A172 (cell line): ENCODE measurements around the gene NPY5R. TPM values are rescaled to one million over a fixed set of nuclear protein-coding genes. Genes with fewer than 3 reads are reported as not detected.

Source experiments
- DNase-seq: peaks from one replicate; pipeline ENCODE4 v3.0.0-alpha.2; 2015; ENCODE audit warnings: low spot score
- total RNA-seq: library from RNA; depleted of rRNA; stranded (reverse); fragments of >200 nt; shearing (Covaris generic); gene quantifications from 2 replicates; pipeline ENCODE4 v1.2.3, GENCODE V29; 2014; rRNA removed

The NPY5R gene
- total RNA-seq: not detected in 2 replicates

DNA sequence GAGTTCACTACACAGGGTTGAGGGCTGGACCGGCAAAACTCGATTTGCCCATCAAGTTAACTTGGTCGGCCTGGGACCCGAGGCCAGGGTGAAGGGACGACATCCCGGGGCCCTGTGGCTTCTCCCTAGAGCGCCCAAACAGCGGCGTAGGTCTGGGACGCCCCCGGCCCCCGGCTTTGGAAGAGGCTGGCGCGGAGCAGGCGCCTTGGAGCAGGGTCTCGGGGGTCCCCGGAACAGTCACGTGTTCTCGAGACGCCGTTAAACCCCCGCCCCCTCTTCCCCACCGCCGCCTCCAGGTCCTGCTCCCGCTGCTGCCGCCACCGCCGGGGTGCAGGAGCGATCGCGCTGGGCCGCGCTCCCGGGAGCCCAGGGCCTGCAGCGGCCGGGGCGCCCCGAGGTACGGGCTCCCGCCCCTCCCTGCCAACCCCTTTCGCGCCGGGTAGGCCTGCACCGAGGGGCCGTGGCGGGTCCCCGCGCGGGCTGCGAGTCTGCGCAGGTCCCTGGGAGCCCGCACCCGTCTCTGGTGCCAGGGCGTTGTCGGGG is at the start of gene NPY5R:
NPY5R (plus strand) TSS at position 289 of the 543 bp plus-strand sequence. CDS start 6,382 bp downstream, outside the sequence.
- no peak for DNase-seq

DNA sequence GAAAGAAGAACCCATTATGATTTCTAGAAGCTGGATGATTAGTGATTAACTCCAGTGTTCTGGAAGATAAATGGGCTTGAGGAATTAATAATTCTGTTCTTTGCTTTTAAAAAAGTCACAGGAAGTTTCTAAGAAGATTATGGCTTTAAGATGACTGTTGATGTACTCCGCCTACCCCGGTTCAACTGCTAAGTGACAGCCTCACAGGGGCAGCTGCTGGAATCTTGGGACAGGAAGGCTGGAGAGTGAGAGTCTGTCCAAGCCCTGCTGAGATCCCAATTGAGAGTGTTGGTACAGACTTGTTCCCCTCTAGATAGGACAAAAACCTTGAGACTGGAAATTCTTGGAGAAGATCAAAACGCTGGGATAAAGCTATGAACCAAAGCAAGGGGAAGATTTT is 48.6 kb upstream of the NPY5R start:
- no peak for DNase-seq

DNA sequence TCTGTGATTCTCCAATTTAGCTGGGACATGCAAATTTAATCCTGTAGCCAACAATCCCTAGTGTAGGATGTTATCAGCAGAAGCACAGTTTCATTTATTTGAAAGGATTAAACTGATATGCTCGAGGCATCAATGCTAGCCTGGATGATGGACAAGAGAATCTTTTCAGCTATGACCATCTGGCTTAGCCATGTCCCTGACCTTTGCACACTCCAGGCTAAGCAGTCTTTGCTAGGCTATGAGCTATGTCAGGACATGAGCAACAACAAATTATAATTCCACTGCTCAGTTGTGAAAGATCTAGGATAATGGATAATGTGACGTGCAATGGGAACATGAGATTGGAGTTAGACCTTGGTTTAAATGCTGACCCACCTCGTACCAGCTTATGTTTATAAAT is 43.2 kb upstream of the NPY5R start:
- no peak for DNase-seq

DNA sequence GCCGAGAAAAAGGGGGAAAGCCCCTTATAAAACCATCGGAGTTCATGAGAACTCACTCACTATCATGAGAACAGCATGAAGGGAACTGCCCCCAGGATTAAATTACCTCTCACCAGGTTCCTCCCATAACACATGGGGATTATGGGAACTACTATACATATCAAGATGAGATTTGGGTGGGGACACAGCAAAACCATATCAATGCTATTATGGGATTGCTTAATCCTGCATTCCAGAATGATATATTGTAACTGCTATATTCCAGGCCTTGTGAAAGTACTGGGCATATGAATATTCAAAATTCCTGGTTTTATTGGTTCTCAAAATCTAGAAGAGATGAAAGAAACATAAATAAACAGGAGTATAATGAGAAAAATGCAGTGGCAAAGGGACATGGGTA is 40.6 kb upstream of the NPY5R start:
- no peak for DNase-seq

DNA sequence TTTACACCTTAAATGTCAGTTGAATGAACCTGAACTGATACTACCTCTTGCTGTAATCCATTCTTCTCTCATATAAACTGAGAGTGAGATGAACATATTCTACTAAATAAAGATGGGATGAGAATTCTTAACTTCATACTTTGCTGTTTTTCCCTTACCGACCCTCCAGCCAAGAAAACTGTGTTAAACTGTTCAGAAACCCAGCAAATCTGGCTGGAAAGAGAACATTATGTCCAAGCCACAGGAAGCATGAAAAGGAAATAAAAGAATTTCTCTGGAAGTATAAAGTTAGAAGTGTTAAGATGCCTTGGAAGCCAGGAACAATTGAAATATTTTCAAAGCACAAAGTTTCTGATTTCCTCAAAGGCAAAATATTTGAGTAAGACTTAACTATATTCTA is 34.2 kb upstream of the NPY5R start:
- DNase-seq: no peak

- DNase-seq: no peak
Observed at GRCh38 chr4:163317110-163317509, 26.6 kb upstream of the NPY5R start.

DNA sequence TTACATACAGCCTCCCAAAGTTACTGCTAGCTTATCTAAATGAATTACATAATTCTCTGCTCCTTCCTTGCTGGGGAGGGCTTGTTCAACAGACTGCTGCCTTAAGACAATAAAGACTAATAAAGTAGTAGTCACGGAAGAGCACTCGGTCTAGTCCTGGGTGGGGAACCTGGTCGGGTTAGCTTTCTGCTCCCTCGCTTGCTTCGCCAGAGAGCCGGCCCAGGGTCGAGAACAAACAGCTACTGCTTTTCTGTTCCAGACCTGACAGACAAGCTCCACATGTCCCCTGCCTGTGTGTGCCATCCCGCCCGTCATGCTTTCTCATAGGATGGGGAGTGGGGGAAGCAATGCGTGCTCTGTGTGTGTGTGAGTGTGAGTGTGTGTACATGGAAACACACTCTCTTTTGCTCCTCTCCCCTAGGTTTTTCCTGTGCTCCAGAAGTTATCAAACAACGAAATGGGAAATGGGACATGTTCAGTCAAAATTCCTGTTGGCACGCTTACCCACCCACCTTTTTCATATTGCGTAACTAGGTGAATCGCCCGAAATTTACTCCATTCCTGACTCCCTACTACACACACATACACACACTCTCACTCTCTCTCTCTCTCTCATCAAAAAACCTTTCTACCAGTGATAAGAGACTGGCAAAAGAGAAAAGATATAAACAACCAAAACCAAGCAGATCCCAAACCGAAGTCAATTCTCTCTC is 12.6 kb upstream of the NPY5R start:
- DNase-seq: no peak

DNA sequence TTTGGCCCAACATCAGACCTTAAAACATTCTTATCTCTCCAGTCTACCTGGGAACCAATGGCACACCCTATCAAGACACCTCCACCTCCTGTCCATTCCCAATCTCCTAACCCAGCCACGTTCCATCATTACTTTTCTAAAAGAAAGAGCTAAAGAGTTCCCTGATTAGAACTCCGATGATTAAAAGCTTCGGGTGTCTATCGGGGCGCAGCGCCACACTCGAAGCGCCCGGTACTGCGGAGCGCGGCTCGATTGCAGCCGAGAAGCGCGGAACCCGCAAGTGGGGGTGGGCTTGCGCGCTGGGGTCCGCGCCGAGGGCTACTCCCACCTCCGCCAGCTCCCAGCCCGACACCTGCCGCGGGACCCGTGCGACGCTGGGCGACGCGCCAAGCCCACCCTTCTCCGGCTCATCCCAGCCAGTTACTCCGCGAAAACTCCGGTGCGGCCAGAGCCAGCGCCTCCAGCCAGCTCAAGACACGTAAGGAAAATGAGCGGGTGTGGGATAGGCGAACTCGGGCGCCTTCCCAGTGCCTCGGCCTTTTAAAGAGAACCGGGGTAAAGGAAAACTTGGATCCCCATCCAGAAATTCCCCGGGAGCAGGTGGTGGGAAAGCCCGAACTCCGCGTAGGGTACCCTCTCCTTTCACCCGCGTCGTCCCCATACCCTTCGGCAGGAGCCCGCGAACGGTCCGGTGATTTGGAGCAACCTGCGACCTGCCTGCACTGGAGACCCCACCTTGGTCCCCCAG is 11.9 kb upstream of the NPY5R start:
- DNase-seq: no peak

GRCh38 chr4:163332526-163333406 is 10.9 kb upstream of the NPY5R start, which contains the start of gene NPY1R:
Gene NPY1R, minus strand, starts transcription at chr4:163332596. Its CDS starts 6,042 bp downstream, at chr4:163326554.
- DNase-seq: peak; percentile 72

DNA sequence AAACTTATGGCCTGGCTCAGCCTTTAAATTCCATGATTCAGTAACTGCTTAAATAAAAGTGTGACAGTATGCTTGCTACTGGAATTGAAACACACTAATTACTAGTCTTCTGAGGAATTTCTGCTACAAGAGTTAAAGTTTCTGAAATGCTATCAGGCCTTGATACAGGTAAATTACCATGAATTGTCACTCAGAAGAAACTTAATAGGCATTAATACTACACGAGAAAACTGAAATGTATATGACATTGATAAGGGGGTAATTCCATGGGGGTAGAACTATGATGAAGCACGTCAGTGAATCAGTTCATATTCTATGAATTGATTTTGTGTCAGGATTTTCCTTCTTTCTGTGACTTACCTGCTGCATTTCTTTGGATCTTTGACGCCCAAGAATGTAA is 8.3 kb upstream of the NPY5R start:
- no peak for DNase-seq

GRCh38 chr4:163344147-163345125 is 744 bp downstream of the NPY5R start:
- no peak for DNase-seq

GRCh38 chr4:163350672-163351071 is 7.0 kb downstream of the NPY5R start:
- DNase-seq: peak; percentile 37

- DNase-seq: no peak
Observed at GRCh38 chr4:163353054-163353453, 9.4 kb downstream of the NPY5R start.

GRCh38 chr4:163356104-163356503 is 12.4 kb downstream of the NPY5R start:
- DNase-seq: no peak

GRCh38 chr4:163367651-163368050 is 24.0 kb downstream of the NPY5R start:
- peak; percentile 15 for DNase-seq

DNA sequence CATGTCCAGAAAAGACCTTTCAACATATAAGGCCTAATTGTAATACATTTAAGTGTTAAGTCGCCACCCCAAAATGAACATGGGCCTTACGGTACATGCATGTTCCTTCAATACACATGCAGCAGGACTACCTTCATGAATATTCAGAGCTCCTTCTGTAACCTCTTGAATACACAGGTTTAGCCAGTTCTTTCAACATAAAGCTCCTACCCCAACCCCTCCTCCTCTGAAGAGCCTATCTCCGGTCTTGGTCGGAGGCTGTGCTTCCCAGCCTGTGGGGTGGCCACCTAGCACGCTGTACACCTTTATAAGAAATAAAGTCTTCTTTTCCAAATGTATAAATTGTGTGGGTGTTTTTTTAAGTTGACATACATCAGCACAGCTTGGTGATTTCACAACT is 28.3 kb downstream of the NPY5R start:
- no peak for DNase-seq

GRCh38 chr4:163378661-163379060 is 35.0 kb downstream of the NPY5R start:
- no peak for DNase-seq

DNA sequence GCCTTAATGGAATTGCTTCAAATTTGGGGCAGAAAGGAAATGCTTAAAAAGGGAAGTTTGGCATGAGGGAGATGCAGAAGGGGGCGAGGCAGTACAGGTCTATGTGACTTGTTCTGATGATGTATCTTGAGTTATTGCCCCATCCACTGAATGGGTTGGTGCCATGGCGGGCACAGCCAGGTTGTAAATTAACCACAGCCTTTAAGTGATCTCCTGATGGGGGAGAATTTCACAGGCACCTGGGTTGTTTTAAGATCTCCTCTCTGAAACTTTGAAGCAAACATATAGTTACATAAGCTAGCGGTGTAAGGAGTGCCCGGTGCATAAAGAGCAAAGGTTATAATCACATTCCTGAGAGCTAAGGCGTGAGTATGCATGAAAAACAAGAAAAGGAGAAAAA is 37.0 kb downstream of the NPY5R start:
- DNase-seq: no peak

DNA sequence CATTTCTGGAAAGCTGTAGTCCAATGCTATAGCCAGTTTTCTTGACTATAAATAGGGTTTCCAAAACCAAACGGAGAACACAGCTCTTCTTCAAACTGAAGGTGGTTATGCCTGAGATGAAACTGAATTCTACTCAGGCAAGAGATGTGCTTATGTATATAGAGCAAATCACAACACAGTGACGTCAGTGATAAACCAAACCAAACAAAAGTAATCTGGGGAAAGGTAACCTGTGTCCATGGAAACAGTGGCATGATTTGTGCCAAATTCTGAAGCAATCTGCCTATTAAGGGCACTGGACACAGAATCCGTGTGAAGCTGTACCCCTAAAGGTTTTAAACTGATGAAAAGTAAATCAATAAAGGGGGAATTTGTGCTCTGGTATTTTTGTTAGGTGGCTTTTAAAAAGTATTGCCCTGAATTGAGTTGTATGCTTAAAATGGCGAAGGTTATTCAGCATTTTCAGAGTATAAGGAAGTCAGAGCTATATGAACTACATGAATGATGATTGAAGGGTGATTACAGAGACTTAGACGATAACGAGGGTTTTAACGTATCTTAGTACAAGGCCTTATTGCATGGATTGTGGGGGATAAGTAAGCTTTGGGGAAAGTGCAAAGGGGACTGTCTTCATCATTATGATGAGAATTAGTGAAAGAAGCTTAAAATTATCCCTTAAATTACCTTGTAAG is 38.6 kb downstream of the NPY5R start:
- DNase-seq: no peak

- no peak for DNase-seq
Observed at GRCh38 chr4:163384434-163384833, 40.7 kb downstream of the NPY5R start.
